ENCODE data around the gene ABHD2. TPM values are rescaled to one million over a fixed set of nuclear protein-coding genes. Genes with fewer than 3 reads are reported as not detected.

Gene ABHD2
- total RNA-seq, 4 donors from 2014 or later, result 27.4 to 117 (median 54.2) TPM

DNA sequence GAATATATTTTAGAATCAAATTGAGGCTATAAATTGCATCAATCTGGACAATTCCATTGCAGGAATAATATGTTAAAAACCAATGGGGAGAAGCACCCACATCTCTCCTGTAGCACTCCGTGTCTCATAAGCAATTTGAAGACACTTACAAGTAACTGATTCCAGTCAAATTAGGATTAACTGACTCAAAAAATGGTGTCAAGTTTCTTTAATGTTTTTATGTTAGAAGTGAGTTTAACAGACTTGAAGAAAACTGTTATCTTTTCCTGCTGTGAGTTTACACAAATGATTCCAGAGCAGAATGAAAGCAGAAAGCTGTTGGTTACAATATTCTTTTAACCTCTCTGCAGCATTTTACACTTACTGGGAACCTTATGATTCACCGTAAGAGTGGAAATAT is 109.9 kb downstream of the ABHD2 start:
- no peak overlapping the region for H3K4me3 ChIP-seq
- H3K9me3 ChIP-seq, result no peaks in the 10 kb centered on the region
- no peak for TF ChIP-seq POLR2A (IDR thresholded peaks at IDR 0.05)
- TF ChIP-seq, protein P1, sequence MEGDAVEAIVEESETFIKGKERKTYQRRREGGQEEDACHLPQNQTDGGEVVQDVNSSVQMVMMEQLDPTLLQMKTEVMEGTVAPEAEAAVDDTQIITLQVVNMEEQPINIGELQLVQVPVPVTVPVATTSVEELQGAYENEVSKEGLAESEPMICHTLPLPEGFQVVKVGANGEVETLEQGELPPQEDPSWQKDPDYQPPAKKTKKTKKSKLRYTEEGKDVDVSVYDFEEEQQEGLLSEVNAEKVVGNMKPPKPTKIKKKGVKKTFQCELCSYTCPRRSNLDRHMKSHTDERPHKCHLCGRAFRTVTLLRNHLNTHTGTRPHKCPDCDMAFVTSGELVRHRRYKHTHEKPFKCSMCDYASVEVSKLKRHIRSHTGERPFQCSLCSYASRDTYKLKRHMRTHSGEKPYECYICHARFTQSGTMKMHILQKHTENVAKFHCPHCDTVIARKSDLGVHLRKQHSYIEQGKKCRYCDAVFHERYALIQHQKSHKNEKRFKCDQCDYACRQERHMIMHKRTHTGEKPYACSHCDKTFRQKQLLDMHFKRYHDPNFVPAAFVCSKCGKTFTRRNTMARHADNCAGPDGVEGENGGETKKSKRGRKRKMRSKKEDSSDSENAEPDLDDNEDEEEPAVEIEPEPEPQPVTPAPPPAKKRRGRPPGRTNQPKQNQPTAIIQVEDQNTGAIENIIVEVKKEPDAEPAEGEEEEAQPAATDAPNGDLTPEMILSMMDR (IDR thresholded peaks at IDR 0.05), result no peak
- no peaks in the 10 kb centered on the region for H3K4me1 ChIP-seq
- no peaks in the 10 kb centered on the region for H3K27me3 ChIP-seq
- H3K36me3 ChIP-seq, result no peaks in the 10 kb centered on the region
- H3K27ac ChIP-seq, result no peak overlapping the region
- DNase-seq, result no peak
- intact Hi-C loops (cut with DNase I; ENCODE audit: low total_unique reads), result no loop called here

DNA sequence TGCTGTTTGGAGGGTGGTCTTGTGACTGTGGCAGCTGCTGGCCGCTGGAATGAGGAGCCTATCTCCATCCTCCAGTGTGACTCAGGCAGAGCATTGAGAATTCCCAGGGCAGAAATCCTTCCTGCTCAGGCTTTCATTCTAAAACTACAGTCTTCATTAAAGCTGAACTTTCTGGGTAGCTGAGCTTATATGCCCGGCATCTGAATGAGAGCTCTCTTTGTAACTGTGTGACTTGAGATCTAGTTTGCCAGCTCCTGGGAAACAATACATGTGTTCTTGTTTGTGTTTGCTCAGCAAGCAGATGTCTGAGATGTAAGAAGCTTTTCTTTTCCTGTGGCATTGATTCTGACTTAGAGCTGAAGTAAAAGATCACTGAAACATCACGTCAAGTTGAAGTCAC is 110.7 kb downstream of the ABHD2 start:
- H3K36me3 ChIP-seq, result no peaks in the 10 kb centered on the region
- intact Hi-C loops (cut with DNase I; ENCODE audit: low total_unique reads), result no loop called here

DNA sequence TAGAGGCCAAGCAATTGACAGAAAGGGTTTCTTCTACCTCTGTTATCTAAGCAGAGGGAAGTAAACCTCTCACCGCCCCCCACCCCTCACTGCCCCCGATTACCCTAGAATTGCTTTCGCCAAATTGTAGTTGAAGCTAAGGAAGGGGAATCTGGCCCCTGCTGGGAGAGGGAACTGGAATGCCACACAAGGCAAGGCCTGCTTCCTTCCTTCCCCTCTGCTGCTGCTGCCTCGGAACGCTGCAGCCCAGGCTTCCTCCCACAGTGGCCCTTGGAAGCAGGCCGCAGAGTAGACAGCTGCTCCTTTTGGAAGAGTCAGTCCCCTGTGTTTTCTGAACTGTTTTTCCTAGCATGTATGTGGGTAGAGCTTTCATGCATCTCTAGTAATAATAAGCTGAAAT is 111.5 kb downstream of the ABHD2 start:
- intact Hi-C loops (cut with DNase I; ENCODE audit: low total_unique reads), result no loop called here
- no peak for DNase-seq
- Histone ChIP-seq H3K36me3 (no peaks in the 10 kb centered on the region), H3K4me3 (no peak overlapping the region), H3K4me1 (no peaks in the 10 kb centered on the region), H3K27ac (no peak overlapping the region), H3K9me3 (no peaks in the 10 kb centered on the region), H3K27me3 (no peaks in the 10 kb centered on the region)
- TF ChIP-seq POLR2A (IDR thresholded peaks at IDR 0.05), result no peak
- TF ChIP-seq, protein P1 (IDR thresholded peaks at IDR 0.05), result no peak

More for the DNA sequence above, 110.7 kb downstream of the ABHD2 start:
- Histone ChIP-seq H3K27me3 (no peaks in the 10 kb centered on the region), H3K4me3 (no peak overlapping the region), H3K4me1 (no peaks in the 10 kb centered on the region), H3K9me3 (no peaks in the 10 kb centered on the region), H3K27ac (no peak overlapping the region)
- no peak for DNase-seq
- TF ChIP-seq POLR2A (IDR thresholded peaks at IDR 0.05), result no peak
- TF ChIP-seq, protein P1 (IDR thresholded peaks at IDR 0.05), result no peak

DNA sequence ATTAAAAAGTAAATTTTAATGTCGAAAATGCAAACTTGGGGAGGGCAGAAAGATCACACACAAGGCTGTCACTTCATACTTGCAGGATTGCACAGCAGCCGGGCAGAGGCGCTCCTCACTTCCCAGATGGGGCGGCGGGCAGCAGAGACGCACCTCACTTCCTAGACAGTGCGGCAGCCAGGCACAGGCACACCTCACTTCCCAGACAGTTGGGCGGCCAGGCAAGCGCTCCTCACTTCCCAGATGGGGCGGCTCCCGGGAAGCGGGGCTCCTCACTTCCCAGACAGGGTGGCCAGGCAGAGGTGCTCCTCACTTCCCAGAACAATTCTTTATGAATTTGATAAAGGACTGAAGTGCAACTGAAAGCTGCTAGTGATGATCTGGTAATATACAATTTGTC is 111.9 kb downstream of the ABHD2 start:
- H3K27ac ChIP-seq, result no peak overlapping the region
- no peaks in the 10 kb centered on the region for H3K4me1 ChIP-seq
- H3K36me3 ChIP-seq, result no peaks in the 10 kb centered on the region
- H3K9me3 ChIP-seq, result no peaks in the 10 kb centered on the region
- no peak overlapping the region for H3K4me3 ChIP-seq
- no peak for TF ChIP-seq POLR2A (IDR thresholded peaks at IDR 0.05)
- TF ChIP-seq, protein P1 (IDR thresholded peaks at IDR 0.05), result no peak
- intact Hi-C loops (cut with DNase I; ENCODE audit: low total_unique reads), result no loop called here
- no peak for DNase-seq
- no peaks in the 10 kb centered on the region for H3K27me3 ChIP-seq

DNA sequence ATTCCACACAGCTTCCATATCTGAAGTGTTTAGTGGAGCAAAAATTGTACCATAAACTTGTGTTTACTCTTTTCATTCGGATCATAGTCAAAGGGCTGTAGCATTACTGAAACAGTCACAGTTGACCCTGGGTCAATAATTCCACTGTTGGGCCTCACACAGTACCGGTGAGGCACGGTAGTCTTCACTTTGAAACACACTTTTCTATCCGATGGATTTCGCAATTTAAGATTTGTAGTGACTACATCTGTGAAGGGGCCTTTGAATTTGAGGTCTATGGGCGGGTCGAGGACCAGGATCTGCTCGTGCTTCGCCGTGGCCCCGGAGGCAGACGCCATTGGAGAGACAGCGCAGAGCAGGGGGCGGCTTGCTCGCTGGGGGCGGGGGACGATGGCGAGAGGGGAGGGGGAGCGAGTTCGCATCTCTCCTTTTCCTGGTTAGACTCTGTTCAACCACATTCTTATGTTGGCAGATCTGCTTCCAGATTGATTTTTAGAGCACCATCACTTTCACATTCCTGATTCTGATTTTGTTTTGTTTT is 113.3 kb downstream of the ABHD2 start:
- H3K27me3 ChIP-seq, result no peaks in the 10 kb centered on the region
- no peak overlapping the region for H3K4me3 ChIP-seq
- DNase-seq, result no peak
- H3K27ac ChIP-seq, result no peak overlapping the region
- TF ChIP-seq, protein P1 (IDR thresholded peaks at IDR 0.05), result no peak
- TF ChIP-seq POLR2A (IDR thresholded peaks at IDR 0.05), result no peak
- H3K4me1 ChIP-seq, result no peaks in the 10 kb centered on the region
- intact Hi-C loops (cut with DNase I; ENCODE audit: low total_unique reads), result no loop called here
- no peaks in the 10 kb centered on the region for H3K36me3 ChIP-seq
- H3K9me3 ChIP-seq, result no peaks in the 10 kb centered on the region
